ENCODE data around the gene TRIM31.
"Not testable (repeated sequence)": the region's sequence is repeated elsewhere in the genome, so short reads cannot be mapped to it uniquely, and the experiment has no call there.

TRIM31 gene

GRCh38 chr6:30129265-30130178, 16.6 kb upstream of the TRIM31 start:
- Histone ChIP-seq H3K4me3 (ENCODE audit: low read depth in 1 of 2, low read length in 2 of 2) (no peak overlapping the region), H3K27ac (ENCODE audit: low read length) (no peak overlapping the region), H3K27me3 (ENCODE audit: low read depth, low read length) (peaks cover 42% of the 10 kb centered on the region)

GRCh38 chr6:30127238-30128093, 14.6 kb upstream of the TRIM31 start:
- Histone ChIP-seq H3K27ac (ENCODE audit: low read length) (no peak overlapping the region), H3K9me3 (ENCODE audit: control insufficient read depth in 1 of 2, low read length in 2 of 2) (no peaks in the 10 kb centered on the region), H3K4me1 (ENCODE audit: control insufficient read depth in 1 of 2, insufficient read depth in 2 of 2, low read length in 2 of 2) (peaks cover 4 to 10% of the 10 kb centered on the region in 2 donors), H3K4me3 (ENCODE audit: low read depth in 1 of 2, low read length in 2 of 2) (peak overlapping the region in 1 of 2 donors; percentile 30), H3K36me3 (ENCODE audit: control insufficient read depth in 1 of 2, insufficient read depth in 2 of 2, low read length in 2 of 2) (no peaks in the 10 kb centered on the region), H3K27me3 (ENCODE audit: low read depth, low read length) (peaks cover 40% of the 10 kb centered on the region)

More at GRCh38 chr6:30129265-30130178, 16.6 kb upstream of the TRIM31 start:
- H3K36me3 ChIP-seq (ENCODE audit: control insufficient read depth in 1 of 2, insufficient read depth in 2 of 2, low read length in 2 of 2): no peaks in the 10 kb centered on the region
- H3K9me3 ChIP-seq (ENCODE audit: control insufficient read depth in 1 of 2, low read length in 2 of 2): no peaks in the 10 kb centered on the region
- H3K4me1 ChIP-seq (ENCODE audit: control insufficient read depth in 1 of 2, insufficient read depth in 2 of 2, low read length in 2 of 2): peaks cover 4 to 10% of the 10 kb centered on the region in 2 donors

- no peak overlapping the region for H3K4me3 ChIP-seq (ENCODE audit: low read depth in 1 of 2, low read length in 2 of 2)
- H3K36me3 ChIP-seq (ENCODE audit: control insufficient read depth in 1 of 2, insufficient read depth in 2 of 2, low read length in 2 of 2): no peaks in the 10 kb centered on the region
- H3K27me3 ChIP-seq (ENCODE audit: low read depth, low read length): peaks cover 9% of the 10 kb centered on the region
- peak overlapping the region; percentile 51 for H3K27ac ChIP-seq (ENCODE audit: low read length)
- H3K4me1 ChIP-seq (ENCODE audit: control insufficient read depth in 1 of 2, insufficient read depth in 2 of 2, low read length in 2 of 2): peaks cover 0 to 6% of the 10 kb centered on the region in 2 donors
- H3K9me3 ChIP-seq (ENCODE audit: control insufficient read depth in 1 of 2, low read length in 2 of 2): no peaks in the 10 kb centered on the region
These were observed 9.6 kb upstream of the TRIM31 start for GRCh38 chr6:30122515-30122914.

- H3K9me3 ChIP-seq (ENCODE audit: control insufficient read depth in 1 of 2, low read length in 2 of 2): no peaks in the 10 kb centered on the region
- no peak overlapping the region for H3K4me3 ChIP-seq (ENCODE audit: low read depth in 1 of 2, low read length in 2 of 2)
- H3K4me1 ChIP-seq (ENCODE audit: control insufficient read depth in 1 of 2, insufficient read depth in 2 of 2, low read length in 2 of 2): no peaks in the 10 kb centered on the region
- no peaks in the 10 kb centered on the region for H3K36me3 ChIP-seq (ENCODE audit: control insufficient read depth in 1 of 2, insufficient read depth in 2 of 2, low read length in 2 of 2)
- no peak overlapping the region for H3K27ac ChIP-seq (ENCODE audit: low read length)
- peaks cover 2% of the 10 kb centered on the region for H3K27me3 ChIP-seq (ENCODE audit: low read depth, low read length)
These were observed 8.8 kb upstream of the TRIM31 start for GRCh38 chr6:30121446-30122366.

GRCh38 chr6:30118691-30119090, 5.8 kb upstream of the TRIM31 start:
- not testable (repeated sequence) for H3K27ac ChIP-seq (ENCODE audit: low read length); H3K9me3 ChIP-seq (ENCODE audit: control insufficient read depth in 1 of 2, low read length in 2 of 2); H3K4me3 ChIP-seq (ENCODE audit: low read depth in 1 of 2, low read length in 2 of 2); H3K27me3 ChIP-seq (ENCODE audit: low read depth, low read length); H3K4me1 ChIP-seq (ENCODE audit: control insufficient read depth in 1 of 2, insufficient read depth in 2 of 2, low read length in 2 of 2); H3K36me3 ChIP-seq (ENCODE audit: control insufficient read depth in 1 of 2, insufficient read depth in 2 of 2, low read length in 2 of 2)

GRCh38 chr6:30116724-30117123, 3.8 kb upstream of the TRIM31 start:
- Histone ChIP-seq H3K9me3 (ENCODE audit: control insufficient read depth in 1 of 2, low read length in 2 of 2) (no peaks in the 10 kb centered on the region), H3K27me3 (ENCODE audit: low read depth, low read length) (peaks cover 7% of the 10 kb centered on the region), H3K27ac (ENCODE audit: low read length) (no peak overlapping the region), H3K36me3 (ENCODE audit: control insufficient read depth in 1 of 2, insufficient read depth in 2 of 2, low read length in 2 of 2) (no peaks in the 10 kb centered on the region), H3K4me3 (ENCODE audit: low read depth in 1 of 2, low read length in 2 of 2) (no peak overlapping the region), H3K4me1 (ENCODE audit: control insufficient read depth in 1 of 2, insufficient read depth in 2 of 2, low read length in 2 of 2) (no peaks in the 10 kb centered on the region)

GRCh38 chr6:30113841-30114240, 951 bp upstream of the TRIM31 start:
- Histone ChIP-seq H3K4me3 (ENCODE audit: low read depth in 1 of 2, low read length in 2 of 2) (no peak overlapping the region), H3K4me1 (ENCODE audit: control insufficient read depth in 1 of 2, insufficient read depth in 2 of 2, low read length in 2 of 2) (no peaks in the 10 kb centered on the region), H3K27me3 (ENCODE audit: low read depth, low read length) (peaks cover 21% of the 10 kb centered on the region), H3K36me3 (ENCODE audit: control insufficient read depth in 1 of 2, insufficient read depth in 2 of 2, low read length in 2 of 2) (no peaks in the 10 kb centered on the region), H3K9me3 (ENCODE audit: control insufficient read depth in 1 of 2, low read length in 2 of 2) (no peaks in the 10 kb centered on the region), H3K27ac (ENCODE audit: low read length) (peak overlapping the region; percentile 40)

GRCh38 chr6:30112402-30112994, 392 bp downstream of the TRIM31 start:
- H3K4me1 ChIP-seq (ENCODE audit: control insufficient read depth in 1 of 2, insufficient read depth in 2 of 2, low read length in 2 of 2): no peaks in the 10 kb centered on the region
- peak overlapping the region; percentile 58 for H3K27ac ChIP-seq (ENCODE audit: low read length)
- peak overlapping the region in 1 of 2 donors; percentile 48 for H3K4me3 ChIP-seq (ENCODE audit: low read depth in 1 of 2, low read length in 2 of 2)
- H3K36me3 ChIP-seq (ENCODE audit: control insufficient read depth in 1 of 2, insufficient read depth in 2 of 2, low read length in 2 of 2): no peaks in the 10 kb centered on the region
- H3K27me3 ChIP-seq (ENCODE audit: low read depth, low read length): peaks cover 26% of the 10 kb centered on the region
- no peaks in the 10 kb centered on the region for H3K9me3 ChIP-seq (ENCODE audit: control insufficient read depth in 1 of 2, low read length in 2 of 2)

- Histone ChIP-seq H3K4me1 (ENCODE audit: control insufficient read depth in 1 of 2, insufficient read depth in 2 of 2, low read length in 2 of 2) (no peaks in the 10 kb centered on the region), H3K9me3 (ENCODE audit: control insufficient read depth in 1 of 2, low read length in 2 of 2) (no peaks in the 10 kb centered on the region), H3K4me3 (ENCODE audit: low read depth in 1 of 2, low read length in 2 of 2) (peak overlapping the region in 1 of 2 donors; percentile 48), H3K27me3 (ENCODE audit: low read depth, low read length) (peaks cover 26% of the 10 kb centered on the region), H3K36me3 (ENCODE audit: control insufficient read depth in 1 of 2, insufficient read depth in 2 of 2, low read length in 2 of 2) (no peaks in the 10 kb centered on the region), H3K27ac (ENCODE audit: low read length) (no peak overlapping the region)
These were observed 1.5 kb downstream of the TRIM31 start for GRCh38 chr6:30111266-30111856.

- peaks cover 19 to 33% of the 10 kb centered on the region in 2 donors for H3K4me1 ChIP-seq (ENCODE audit: control insufficient read depth in 1 of 2, insufficient read depth in 2 of 2, low read length in 2 of 2)
- H3K4me3 ChIP-seq (ENCODE audit: low read depth in 1 of 2, low read length in 2 of 2): no peak overlapping the region
- no peak overlapping the region for H3K27ac ChIP-seq (ENCODE audit: low read length)
- H3K36me3 ChIP-seq (ENCODE audit: control insufficient read depth in 1 of 2, insufficient read depth in 2 of 2, low read length in 2 of 2): no peaks in the 10 kb centered on the region
- H3K27me3 ChIP-seq (ENCODE audit: low read depth, low read length): peaks cover 12% of the 10 kb centered on the region
- H3K9me3 ChIP-seq (ENCODE audit: control insufficient read depth in 1 of 2, low read length in 2 of 2): no peaks in the 10 kb centered on the region
These were observed 8.2 kb downstream of the TRIM31 start for GRCh38 chr6:30104661-30105060.

Data from muscle layer of duodenum (tissue), 2 donors.